Adrenal gland (tissue), 12 donors: ENCODE data around the gene ALOX15B. TPM values are rescaled to one million over a fixed set of nuclear protein-coding genes. Genes with fewer than 3 reads are reported as not detected.
"Not testable (repeated sequence)": the region's sequence is repeated elsewhere in the genome, so short reads cannot be mapped to it uniquely, and the experiment has no call there.

ENCODE experiments used
- DNase-seq, 7 donors: peaks; one replicate each; pipeline ENCODE4 v3.0.0-alpha.2; 2019 to 2020
- H3K27ac ChIP-seq, 5 donors: fragments of 200-600 bp; sonication (generic) in 4 of 5; 1 replicate in 3 of 5; 2 replicates in 2 of 5; pipeline versions ENCODE4 v1.5.1 to v1.8.0; 2016 to 2020; ENCODE audit warnings: mild to moderate bottlenecking in 1 of 5
- H3K27me3 ChIP-seq: fragments of 200-600 bp; 2 replicates; pipeline ENCODE4 v1.8.0; 2021
- H3K36me3 ChIP-seq, 2 donors: fragments of 200-600 bp; replicated peaks in 1 of 2; 1 replicate in 1 of 2; 2 replicates in 1 of 2; pipeline versions ENCODE4 v1.5.1 to v1.8.0; 2018 to 2022
- H3K4me1 ChIP-seq, 2 donors: fragments of 200-600 bp; replicated peaks in 1 of 2; 1 replicate in 1 of 2; 2 replicates in 1 of 2; pipeline versions ENCODE4 v1.5.1 to v1.8.0; 2018 to 2021
- H3K4me3 ChIP-seq, 4 donors: fragments of 200-600 bp; sonication (generic) in 3 of 4; one replicate each; pipeline ENCODE4 v1.5.1; 2016 to 2018
- H3K9me3 ChIP-seq, 3 donors: fragments of 200-600 bp; sonication (generic) in 1 of 3; replicated peaks in 1 of 3; 1 replicate in 2 of 3; 2 replicates in 1 of 3; pipeline versions ENCODE4 v1.5.1 to v1.8.0; 2016 to 2021
- CTCF ChIP-seq, 6 experiments: fragments of 450-650 bp in 4 of 6; fragments of 200-600 bp in 2 of 6; sonication (generic) in 1 of 6; IDR thresholded peaks; 1 replicate in 5 of 6; 2 replicates in 1 of 6; pipeline versions ENCODE4 v1.5.1 to v1.8.0; 2016 to 2021; ENCODE audit warnings: antibody characterized with exemption in 6 of 6, mild to moderate bottlenecking in 2 of 6, moderate library complexity in 1 of 6
- POLR2A ChIP-seq, 2 donors: fragments of 450-650 bp; IDR thresholded peaks; one replicate each; pipeline ENCODE4 v1.6.1; 2017; ENCODE audit warnings: antibody characterized with exemption in 2 of 2, mild to moderate bottlenecking in 2 of 2, moderate library complexity in 1 of 2
- WGBS, 4 donors: extraction: QIAGEN DNeasy Blood & Tissue Kit in 2 of 4; methylation state at CpG; one replicate each; pipeline versions ENCODE4 v1.1.5 to v1.1.7; 2013 to 2017; 5-methylcytosine and 5-hydroxymethylcytosine counted together
- intact Hi-C, 2 donors: fragments of 100-400 bp; cut with DNase I; formaldehyde crosslinking; loops; one replicate each; pipeline versions ENCODE4 v1.14.1 to v1.15.0; 2022 to 2023
- polyA plus RNA-seq, 3 donors: library from polyadenylated mRNA; stranded (reverse); fragments of 200-250 nt in 2 of 3; fragments of 350-450 nt in 1 of 3; fragmentation: Illumina TruSeq in 1 of 3; extraction: RNeasy Lipid Tissue Mini Kit (QIAGEN cat#74804) in 1 of 3; gene quantifications; one replicate each; pipeline ENCODE4 v1.2.3, GENCODE V29; 2013 to 2014
- total RNA-seq, 9 donors: library from RNA; depleted of rRNA in 4 of 9; stranded (reverse); fragments of >200 nt in 4 of 9; fragments of 120-200 nt in 1 of 9; fragmentation: NEBNext Ultra II Directional in 1 of 9; extraction: Animal tissue kit (Norgen Biotek cat#: 25700) in 1 of 9; gene quantifications; one replicate each; pipeline versions ENCODE4 v1.1.0 to v1.2.4, GENCODE V29; 2013 to 2023
- donor health status: healthy with polysubstance abuse.
- donor health status: Bipolar disorder and iron deficiency.
- donor health status: DM: yes; HTN: yes; CAD: no.
- donor health status: DM: no; HTN: no; CAD: no.
- donor health status: DM: no; HTN: no; CAD: no.
- donor health status: DM: yes; HTN: yes; CAD: no.

The ALOX15B gene
- total and polyA plus RNA-seq, 12 donors = 1.1 to 9.8 (median 3.9) TPM; not detected in 1

GRCh38 chr17:8076502-8077266 is 37.8 kb downstream of the ALOX15B start:
- H3K4me1 ChIP-seq = peaks cover 0 to 14% of the 10 kb centered on the region in 2 donors
- no peak for DNase-seq
- no peak overlapping the region for H3K4me3 ChIP-seq
- intact Hi-C loops = loop anchor here (5.0 to 10.0 kb wide), 2 partner anchors 36 to 228 kb away; no protein-coding TSS in a partner anchor
- 77 to 85% (median 81%) methylated on average over 9 to 13 of the region's 13 CpGs for WGBS, 4 donors
- no peaks in the 10 kb centered on the region for H3K36me3 ChIP-seq
- no peaks in the 10 kb centered on the region for H3K9me3 ChIP-seq
- peaks cover 63% of the 10 kb centered on the region for H3K27me3 ChIP-seq
- TF ChIP-seq POLR2A (IDR thresholded peaks at IDR 0.05) (no peak), CTCF (IDR thresholded peaks at IDR 0.05) (no peak)
- no peak overlapping the region for H3K27ac ChIP-seq

- intact Hi-C loops = loop anchor here (5.0 to 10.0 kb wide), 2 partner anchors 34 to 227 kb away; no protein-coding TSS in a partner anchor
- H3K27ac ChIP-seq, H3K4me3 ChIP-seq, DNase-seq, H3K9me3 ChIP-seq, H3K36me3 ChIP-seq: not testable (repeated sequence)
- H3K27me3 ChIP-seq = peaks cover 53% of the 10 kb centered on the region
- peaks cover 0 to 14% of the 10 kb centered on the region in 2 donors for H3K4me1 ChIP-seq
- 74 to 86% (median 80%) methylated on average over 4 to 5 of the region's 5 CpGs for WGBS, 4 donors
These were observed 39.1 kb downstream of the ALOX15B start for GRCh38 chr17:8077939-8078338.

- TF ChIP-seq POLR2A (IDR thresholded peaks at IDR 0.05) (no peak), CTCF (IDR thresholded peaks at IDR 0.05) (peak; percentile 60 to 93 (median 76))
- Histone ChIP-seq H3K4me1 (peaks cover 0 to 8% of the 10 kb centered on the region in 2 donors), H3K27me3 (peaks cover 54% of the 10 kb centered on the region), H3K36me3 (no peaks in the 10 kb centered on the region), H3K4me3 (peak overlapping the region in 1 of 4 donors; percentile 51), H3K27ac (no peak overlapping the region), H3K9me3 (no peaks in the 10 kb centered on the region)
- WGBS, 4 donors = 1 to 2% (median 1%) methylated on average over 28 to 87 of the region's 87 CpGs
- intact Hi-C loops = loop anchor here (5.0 to 10.0 kb wide), 2 partner anchors 33 to 225 kb away; no protein-coding TSS in a partner anchor
- peak; percentile 38 to 74 (median 66) for DNase-seq
These were observed 40.7 kb downstream of the ALOX15B start for GRCh38 chr17:8079291-8080207.

GRCh38 chr17:8080208-8080798 is 41.4 kb downstream of the ALOX15B start:
- Histone ChIP-seq H3K27me3 (peaks cover 47% of the 10 kb centered on the region), H3K4me1 (peaks cover 0 to 8% of the 10 kb centered on the region in 2 donors), H3K9me3 (no peaks in the 10 kb centered on the region), H3K4me3 (peak overlapping the region in 1 of 4 donors; percentile 51), H3K36me3 (no peaks in the 10 kb centered on the region), H3K27ac (no peak overlapping the region)
- no peak for DNase-seq
- 28 to 50% (median 34%) methylated on average over 11 to 25 of the region's 25 CpGs for WGBS, 4 donors
- intact Hi-C loops = no loop called here
- TF ChIP-seq POLR2A (IDR thresholded peaks at IDR 0.05) (no peak), CTCF (IDR thresholded peaks at IDR 0.05) (peak in 1 of 6 experiments; percentile 29)
